ENCODE measurements around the gene GTPBP6. TPM values are rescaled to one million over a fixed set of nuclear protein-coding genes. Genes with fewer than 3 reads are reported as not detected.
"Not testable (repeated sequence)": the region's sequence is repeated elsewhere in the genome, so short reads cannot be mapped to it uniquely, and the experiment has no call there.

Gene GTPBP6
- total and polyA plus RNA-seq, 8 donors, result 20.3 to 57.8 (median 32.1) TPM

DNA sequence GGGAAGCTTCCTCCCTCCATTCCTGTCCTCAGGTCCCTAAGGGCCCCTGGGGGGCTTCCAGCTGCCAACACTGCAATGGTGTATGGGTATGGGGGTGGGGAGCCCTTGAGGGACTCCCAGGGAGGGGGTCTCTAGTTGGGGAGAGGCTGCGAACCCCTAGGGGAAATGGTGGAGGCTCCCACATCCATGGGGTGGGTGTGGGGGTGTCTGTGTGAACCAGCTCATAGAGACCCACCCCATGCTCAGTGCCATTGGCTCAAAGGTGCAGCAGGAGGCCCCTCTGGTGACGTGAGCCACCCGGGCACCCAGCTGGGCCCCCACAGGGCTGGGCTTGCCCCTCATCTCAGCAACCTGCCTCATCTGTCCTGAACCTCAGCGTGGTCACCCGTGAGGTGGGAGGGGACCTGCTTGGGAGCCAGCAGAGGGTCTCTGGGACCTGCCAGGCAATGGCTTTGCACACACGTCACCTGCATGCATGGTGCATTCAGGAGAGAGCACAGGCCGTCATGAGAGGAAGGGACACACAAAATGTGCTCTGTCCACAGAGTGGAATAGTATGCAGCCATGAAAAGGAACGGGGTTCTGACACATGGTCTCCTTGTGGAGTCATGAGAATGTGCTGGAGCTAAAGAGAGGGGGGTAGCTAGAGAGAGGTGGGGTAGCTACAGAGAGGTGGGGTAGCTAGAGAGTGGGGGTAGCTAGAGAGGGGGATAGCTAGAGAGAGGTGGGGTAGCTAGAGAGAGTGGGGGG lies 60.1 kb downstream of the GTPBP6 start:
- TF ChIP-seq, protein P1, sequence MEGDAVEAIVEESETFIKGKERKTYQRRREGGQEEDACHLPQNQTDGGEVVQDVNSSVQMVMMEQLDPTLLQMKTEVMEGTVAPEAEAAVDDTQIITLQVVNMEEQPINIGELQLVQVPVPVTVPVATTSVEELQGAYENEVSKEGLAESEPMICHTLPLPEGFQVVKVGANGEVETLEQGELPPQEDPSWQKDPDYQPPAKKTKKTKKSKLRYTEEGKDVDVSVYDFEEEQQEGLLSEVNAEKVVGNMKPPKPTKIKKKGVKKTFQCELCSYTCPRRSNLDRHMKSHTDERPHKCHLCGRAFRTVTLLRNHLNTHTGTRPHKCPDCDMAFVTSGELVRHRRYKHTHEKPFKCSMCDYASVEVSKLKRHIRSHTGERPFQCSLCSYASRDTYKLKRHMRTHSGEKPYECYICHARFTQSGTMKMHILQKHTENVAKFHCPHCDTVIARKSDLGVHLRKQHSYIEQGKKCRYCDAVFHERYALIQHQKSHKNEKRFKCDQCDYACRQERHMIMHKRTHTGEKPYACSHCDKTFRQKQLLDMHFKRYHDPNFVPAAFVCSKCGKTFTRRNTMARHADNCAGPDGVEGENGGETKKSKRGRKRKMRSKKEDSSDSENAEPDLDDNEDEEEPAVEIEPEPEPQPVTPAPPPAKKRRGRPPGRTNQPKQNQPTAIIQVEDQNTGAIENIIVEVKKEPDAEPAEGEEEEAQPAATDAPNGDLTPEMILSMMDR (IDR thresholded peaks at IDR 0.05), result no peak
- no peaks in the 10 kb centered on the region for H3K27me3 ChIP-seq
- DNase-seq (peak in 2 of 6 donors; percentile 8 to 64), ATAC-seq (no peak), FAIRE-seq (no peak)
- no peak overlapping the region for H3K4me3 ChIP-seq
- H3K4me1 ChIP-seq, result peaks cover 11 to 13% (median 13%) of the 10 kb centered on the region in 3 donors
- no peak overlapping the region for H3K27ac ChIP-seq
- H3K9me3 ChIP-seq, result no peaks in the 10 kb centered on the region
- WGBS, 2 donors, result 79 to 81% methylated on average over 8 of the region's 8 CpGs
- no peaks in the 10 kb centered on the region for H3K36me3 ChIP-seq
- intact Hi-C loops (cut with DNase I), result no loop called here

DNA sequence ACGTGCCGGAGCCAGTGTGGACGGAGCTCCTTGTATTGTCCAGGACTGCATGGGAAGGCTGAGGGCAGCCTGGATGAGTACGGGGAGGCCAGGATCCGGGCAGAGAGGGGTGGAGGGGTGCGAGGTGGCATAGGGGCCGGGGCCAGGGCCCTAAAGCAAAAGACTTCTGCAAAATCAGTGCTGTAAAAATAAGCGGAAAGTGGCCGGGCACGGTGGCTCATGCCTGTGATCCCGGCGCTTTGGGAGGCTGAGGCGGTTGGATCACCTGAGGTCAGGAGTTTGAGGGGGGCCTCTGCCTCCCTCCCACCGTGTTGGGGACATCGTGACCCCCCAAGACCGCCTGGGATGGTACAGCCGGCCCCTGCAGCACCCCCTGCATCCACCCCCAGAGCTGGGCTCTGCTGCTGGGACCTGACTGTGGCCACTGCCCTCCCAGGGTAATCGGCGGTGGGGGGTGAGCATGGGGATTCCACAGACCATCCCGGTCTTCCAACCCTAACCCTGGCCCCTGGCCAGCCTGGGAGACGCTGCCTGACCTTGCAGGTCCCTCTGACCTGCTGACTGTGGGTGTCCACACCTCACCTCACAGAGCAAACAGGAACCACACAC lies 60.8 kb downstream of the GTPBP6 start:
- H3K9me3 ChIP-seq, result no peaks in the 10 kb centered on the region
- DNase-seq (peak in 3 of 6 donors; percentile 11 to 62 (median 28)), ATAC-seq (no peak), FAIRE-seq (no peak)
- WGBS, 2 donors, result 69 to 78% methylated on average over 19 to 21 of the region's 21 CpGs
- H3K4me1 ChIP-seq, result peaks cover 8 to 9% (median 8%) of the 10 kb centered on the region in 3 donors
- TF ChIP-seq, protein P1 (IDR thresholded peaks at IDR 0.05), result no peak
- no peak overlapping the region for H3K27ac ChIP-seq
- intact Hi-C loops (cut with DNase I), result no loop called here
- H3K27me3 ChIP-seq, result no peaks in the 10 kb centered on the region
- no peak overlapping the region for H3K4me3 ChIP-seq
- H3K36me3 ChIP-seq, result no peaks in the 10 kb centered on the region

DNA sequence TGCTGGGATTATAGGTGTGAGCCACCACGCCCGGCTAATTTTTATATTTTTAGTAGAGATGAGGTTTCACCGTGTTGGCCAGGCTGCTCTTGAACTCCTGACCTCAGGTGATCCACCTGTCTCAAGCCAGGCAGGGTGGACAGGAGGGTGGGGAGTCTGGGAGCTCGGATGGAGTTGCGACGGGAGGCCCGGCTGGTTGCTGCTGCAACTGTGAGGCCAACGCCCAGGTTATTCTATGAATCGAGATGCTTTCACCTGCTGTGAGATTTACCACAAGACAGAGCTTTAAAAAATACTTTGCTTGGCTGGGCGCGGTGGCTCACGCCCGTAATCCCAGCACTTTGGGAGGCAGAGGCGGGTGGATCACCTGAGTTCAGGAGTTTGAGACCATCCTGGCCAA lies 61.5 kb downstream of the GTPBP6 start:
- H3K4me3 ChIP-seq; FAIRE-seq; H3K27me3 ChIP-seq; H3K27ac ChIP-seq; H3K4me1 ChIP-seq; H3K36me3 ChIP-seq; H3K9me3 ChIP-seq; intact Hi-C loops (cut with DNase I); ATAC-seq: not testable (repeated sequence)
- DNase-seq, result peak in 1 of 6 donors; percentile 19
- 87 to 89% methylated on average over 14 of the region's 14 CpGs for WGBS, 2 donors

DNA sequence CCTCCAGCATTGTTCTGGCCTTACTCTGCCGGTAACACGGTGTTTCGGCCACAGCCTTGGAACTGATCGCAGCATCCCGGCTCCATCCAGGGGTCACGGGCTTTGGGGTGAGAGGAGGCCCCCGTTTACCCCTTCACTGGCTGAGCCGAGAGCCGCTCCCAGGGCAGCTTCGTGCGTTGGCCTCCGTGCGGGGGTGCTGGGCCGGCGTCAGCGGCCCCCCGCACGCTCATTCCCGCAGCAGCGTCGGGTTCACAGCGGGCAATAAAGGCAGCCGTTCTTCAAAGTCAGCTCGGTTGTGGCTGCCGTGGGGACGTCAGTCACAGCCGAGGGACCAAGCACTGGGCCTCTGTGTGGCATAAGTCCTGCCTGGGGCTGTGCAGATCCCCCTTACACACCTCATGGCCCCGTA lies 62.7 kb downstream of the GTPBP6 start:
- no peaks in the 10 kb centered on the region for H3K9me3 ChIP-seq
- ATAC-seq, result no peak
- peak in 2 of 6 donors; percentile 31 to 43 for DNase-seq
- H3K36me3 ChIP-seq, result no peaks in the 10 kb centered on the region
- H3K27me3 ChIP-seq, result no peaks in the 10 kb centered on the region
- intact Hi-C loops (cut with DNase I), result no loop called here
- no peaks in the 10 kb centered on the region for H3K4me1 ChIP-seq
- H3K27ac ChIP-seq, result no peak overlapping the region
- TF ChIP-seq, protein P1 (IDR thresholded peaks at IDR 0.05), result no peak
- WGBS, 2 donors, result 81 to 82% methylated on average over 28 of the region's 28 CpGs
- FAIRE-seq, result no peak
- H3K4me3 ChIP-seq, result no peak overlapping the region

Other genes starting within 250 kb of the GTPBP6 start
- 1 to 10 TPM; 3.5 to 6.6 (median 5.7) TPM for gene PLCXD1, start 37.4 kb downstream of the GTPBP6 start, total RNA-seq
- gene PLCXD1, start 37.4 kb downstream of the GTPBP6 start, polyA plus RNA-seq, result 10 to 100 TPM in 1 of 2 donors, 1 to 10 TPM in 1; 7.9 to 17.8 TPM
- 10 to 100 TPM in 1 of 6 donors, 1 to 10 TPM in 5; 5.0 to 12.9 (median 6.5) TPM for gene PPP2R3B, start 68.1 kb upstream of the GTPBP6 start, total RNA-seq
- gene PPP2R3B, start 68.1 kb upstream of the GTPBP6 start, polyA plus RNA-seq, result 10 to 100 TPM; 38.5 to 38.8 TPM

Data from pancreas (tissue), 10 donors.